Measurements from ENCODE around the gene KYAT1.
"Not testable (repeated sequence)": the region's sequence is repeated elsewhere in the genome, so short reads cannot be mapped to it uniquely, and the experiment has no call there.

KYAT1 gene

GRCh38 chr9:128885376-128885775 lies 3.6 kb upstream of the KYAT1 start:
- DNase-seq (ENCODE audit: low read depth), result no peak

GRCh38 chr9:128884164-128884563 lies 2.4 kb upstream of the KYAT1 start:
- DNase-seq (ENCODE audit: low read depth), result no peak

- DNase-seq (ENCODE audit: low read depth), result no peak
Measured at GRCh38 chr9:128882677-128883603, 1.2 kb upstream of the KYAT1 start.

GRCh38 chr9:128877852-128878251 lies 3.9 kb downstream of the KYAT1 start:
- no peak for DNase-seq (ENCODE audit: low read depth)

- not testable (repeated sequence) for DNase-seq (ENCODE audit: low read depth)
Measured at GRCh38 chr9:128870941-128871265, 10.8 kb downstream of the KYAT1 start.

- DNase-seq (ENCODE audit: low read depth), result no peak
Measured at GRCh38 chr9:128870128-128870940, 11.4 kb downstream of the KYAT1 start.

- peak; percentile 73 for DNase-seq (ENCODE audit: low read depth)
Measured at GRCh38 chr9:128863647-128864046, 18.1 kb downstream of the KYAT1 start.

GRCh38 chr9:128862401-128862851 lies 19.3 kb downstream of the KYAT1 start:
- DNase-seq (ENCODE audit: low read depth), result no peak

- no peak for DNase-seq (ENCODE audit: low read depth)
Measured at GRCh38 chr9:128861501-128861900, 20.2 kb downstream of the KYAT1 start.

GRCh38 chr9:128860937-128861336 lies 20.8 kb downstream of the KYAT1 start:
- DNase-seq (ENCODE audit: low read depth), result no peak

- not testable (repeated sequence) for DNase-seq (ENCODE audit: low read depth)
Measured at GRCh38 chr9:128858476-128858875, 23.3 kb downstream of the KYAT1 start.

- DNase-seq (ENCODE audit: low read depth), result not testable (repeated sequence)
Measured at GRCh38 chr9:128854454-128854853, 27.3 kb downstream of the KYAT1 start.

- DNase-seq (ENCODE audit: low read depth), result not testable (repeated sequence)
Measured at GRCh38 chr9:128852646-128853045, 29.1 kb downstream of the KYAT1 start.

GRCh38 chr9:128851779-128852600 lies 29.8 kb downstream of the KYAT1 start:
- DNase-seq (ENCODE audit: low read depth), result not testable (repeated sequence)

- not testable (repeated sequence) for DNase-seq (ENCODE audit: low read depth)
Measured at GRCh38 chr9:128851024-128851423, 30.7 kb downstream of the KYAT1 start.

- no peak for DNase-seq (ENCODE audit: low read depth)
Measured at GRCh38 chr9:128847803-128848202, 33.9 kb downstream of the KYAT1 start.

GRCh38 chr9:128846680-128847030 lies 35.1 kb downstream of the KYAT1 start:
- DNase-seq (ENCODE audit: low read depth), result no peak

GRCh38 chr9:128845186-128845931 lies 36.4 kb downstream of the KYAT1 start:
- no peak for DNase-seq (ENCODE audit: low read depth)

- DNase-seq (ENCODE audit: low read depth), result not testable (repeated sequence)
Measured at GRCh38 chr9:128843171-128843570, 38.6 kb downstream of the KYAT1 start.

- DNase-seq (ENCODE audit: low read depth), result no peak
Measured at GRCh38 chr9:128841694-128842492, 39.9 kb downstream of the KYAT1 start.

GRCh38 chr9:128840524-128840923 lies 41.2 kb downstream of the KYAT1 start:
- no peak for DNase-seq (ENCODE audit: low read depth)

Data from activated T-helper 1 cell treated with Interleukin-2 at 50 U/mL for 16 hours (primary cell).